ENCODE results near the gene SMTN. TPM values are rescaled to one million over a fixed set of nuclear protein-coding genes. Genes with fewer than 3 reads are reported as not detected.
A peak's percentile ranks its signal among the peaks of the same experiment; 100 is the strongest.

The SMTN gene
- total RNA-seq, 1 donor from 2014 or later: 283 TPM

DNA sequence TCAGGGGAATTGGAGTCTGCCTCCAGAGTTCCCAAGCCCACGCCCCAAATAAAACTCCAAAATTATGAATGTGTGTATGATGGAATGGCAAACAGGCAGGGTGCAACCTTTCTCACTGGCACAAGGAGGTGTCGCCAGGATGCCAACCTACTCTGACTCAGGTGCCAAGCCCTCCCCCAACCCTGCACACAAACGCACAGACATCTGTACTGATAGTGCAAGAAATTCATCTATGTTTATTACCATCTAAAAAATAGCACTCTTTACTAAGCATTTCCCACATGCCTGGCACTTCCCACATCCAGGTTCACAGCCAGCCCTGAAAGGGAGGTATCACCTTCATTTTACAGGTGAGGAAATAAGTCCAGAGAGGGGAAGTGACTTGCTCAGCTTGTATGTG is 57.9 kb downstream of the SMTN start:
- ATAC-seq (no peak), DNase-seq (ENCODE audit: low spot score) (no peak)
- intact Hi-C loops (cut with DNase I): no loop called here

GRCh38 chr22:31139866-31140716 is 59.0 kb downstream of the SMTN start, which contains the start of gene PLA2G3:
Gene PLA2G3 (minus strand): TSS chr22:31140508. CDS start chr22:31140354, 154 bp downstream.
- ATAC-seq: peak; percentile 22
- intact Hi-C loops (cut with DNase I): no loop called here
- DNase-seq (ENCODE audit: low spot score): no peak

- intact Hi-C loops (cut with DNase I): no loop called here
- no peak for DNase-seq (ENCODE audit: low spot score)
- ATAC-seq: peak; percentile 9
Observed at GRCh38 chr22:31140746-31141145, 59.6 kb downstream of the SMTN start.

DNA sequence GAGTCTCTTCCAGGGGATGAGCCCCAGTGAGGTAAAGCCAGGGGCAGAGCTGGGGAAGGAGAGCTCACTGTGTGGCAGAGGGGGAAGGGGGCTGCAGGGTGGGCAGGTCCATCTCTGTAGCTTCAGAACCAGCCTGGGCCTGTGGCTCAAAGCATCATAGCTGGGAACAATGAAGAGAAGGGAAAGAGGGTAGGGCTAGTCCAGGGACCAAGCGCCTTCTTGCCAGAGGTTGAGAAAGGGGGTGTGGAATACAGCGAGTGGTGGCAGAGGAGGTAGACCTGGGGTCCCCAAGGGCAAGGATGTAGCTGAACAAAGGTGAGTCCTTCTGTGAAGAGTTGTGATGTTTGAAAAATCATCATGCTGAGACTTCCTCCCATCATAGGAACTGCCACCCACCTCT is 60.4 kb downstream of the SMTN start:
- no peak for ATAC-seq
- intact Hi-C loops (cut with DNase I): no loop called here
- no peak for DNase-seq (ENCODE audit: low spot score)

GRCh38 chr22:31142285-31142684 is 61.2 kb downstream of the SMTN start:
- intact Hi-C loops (cut with DNase I): no loop called here
- ATAC-seq (no peak), DNase-seq (ENCODE audit: low spot score) (no peak)

DNA sequence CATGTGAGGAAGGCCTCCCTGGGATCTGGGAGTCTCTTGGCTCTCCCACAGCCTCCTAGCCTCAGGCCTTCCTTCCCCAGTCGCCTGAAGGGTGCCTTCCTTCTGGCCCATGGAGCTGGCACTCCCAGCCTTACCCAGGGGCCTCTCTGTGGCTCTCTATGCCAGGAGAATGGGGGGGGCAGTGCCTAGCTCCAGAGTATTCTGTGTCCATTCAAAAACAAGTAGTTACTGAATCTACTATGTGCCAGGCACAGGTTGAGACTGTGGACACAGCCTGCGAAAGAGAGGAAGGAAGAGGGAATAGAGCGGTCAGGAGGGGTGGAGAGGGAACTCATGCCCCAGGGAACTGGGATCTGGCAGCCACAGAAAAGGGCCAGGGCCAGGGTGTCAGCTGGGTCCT is 61.9 kb downstream of the SMTN start:
- DNase-seq (ENCODE audit: low spot score) (no peak), ATAC-seq (no peak)

GRCh38 chr22:31143537-31143936 is 62.4 kb downstream of the SMTN start:
- DNase-seq (ENCODE audit: low spot score): no peak
- no peak for ATAC-seq
- intact Hi-C loops (cut with DNase I): no loop called here

More for the DNA sequence above, 61.9 kb downstream of the SMTN start:
- intact Hi-C loops (cut with DNase I): no loop called here

GRCh38 chr22:31144223-31144622 is 63.1 kb downstream of the SMTN start:
- intact Hi-C loops (cut with DNase I): no loop called here

GRCh38 chr22:31148488-31148887 is 67.4 kb downstream of the SMTN start:
- intact Hi-C loops (cut with DNase I): no loop called here
- ATAC-seq: peak; percentile 77

More at GRCh38 chr22:31144223-31144622, 63.1 kb downstream of the SMTN start:
- no peak for DNase-seq (ENCODE audit: low spot score)
- ATAC-seq: no peak

DNA sequence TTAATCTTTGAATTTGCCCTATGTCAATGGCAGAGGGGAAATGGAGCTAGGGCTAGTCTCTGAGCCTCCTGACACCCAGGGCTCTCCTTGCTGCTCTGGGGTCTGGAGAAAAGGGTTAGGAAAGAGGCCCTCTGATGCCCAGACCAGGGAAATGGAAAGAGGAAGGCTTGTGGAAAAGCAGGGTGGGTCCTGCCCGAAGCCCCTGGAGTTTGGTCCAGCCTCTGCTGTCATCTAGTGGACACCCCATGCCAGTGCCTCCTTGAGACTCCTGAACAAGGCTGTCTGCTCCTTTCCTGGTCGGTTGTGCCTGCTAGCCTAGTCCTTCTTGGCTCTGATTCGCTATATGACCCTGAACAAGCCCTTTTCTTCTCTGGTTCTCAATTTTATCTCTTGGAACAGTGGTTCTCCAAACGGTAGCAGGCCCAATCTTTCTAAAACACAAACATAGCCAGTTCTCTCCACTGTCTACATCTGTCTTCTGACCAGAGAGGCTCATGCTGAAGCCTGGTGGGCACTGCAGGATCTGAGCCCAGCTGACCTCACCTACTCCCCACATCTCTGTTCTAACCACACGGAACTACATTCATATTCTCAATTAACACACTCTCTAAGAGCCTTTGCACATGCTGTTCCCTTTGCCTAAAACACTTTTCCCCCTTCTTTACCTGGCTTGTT is 68.0 kb downstream of the SMTN start:
- DNase-seq (ENCODE audit: low spot score): peak; percentile 79
- peak; percentile 97 for ATAC-seq
- intact Hi-C loops (cut with DNase I): no loop called here

More at GRCh38 chr22:31148488-31148887, 67.4 kb downstream of the SMTN start:
- DNase-seq (ENCODE audit: low spot score): no peak

DNA sequence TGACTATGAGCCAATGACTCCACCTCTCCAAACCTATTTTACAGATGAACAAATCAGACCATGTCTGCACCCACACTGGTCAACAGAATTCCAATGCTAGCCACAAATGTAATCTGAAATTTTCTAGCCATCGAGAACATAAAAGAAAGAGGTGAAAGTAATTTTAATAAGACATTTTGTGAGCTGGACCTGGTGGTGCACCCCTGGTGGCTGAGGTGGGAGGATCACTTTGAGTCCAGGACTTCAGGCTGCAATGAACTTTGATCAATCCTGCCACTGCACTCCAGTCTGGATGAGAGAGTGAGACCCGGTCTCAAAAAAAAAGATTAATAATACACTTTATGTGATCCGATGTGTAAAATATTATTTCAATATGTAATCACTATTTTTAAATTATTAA is 69.5 kb downstream of the SMTN start:
- intact Hi-C loops (cut with DNase I): no loop called here
- ATAC-seq (no peak), DNase-seq (ENCODE audit: low spot score) (peak; percentile 10)

DNA sequence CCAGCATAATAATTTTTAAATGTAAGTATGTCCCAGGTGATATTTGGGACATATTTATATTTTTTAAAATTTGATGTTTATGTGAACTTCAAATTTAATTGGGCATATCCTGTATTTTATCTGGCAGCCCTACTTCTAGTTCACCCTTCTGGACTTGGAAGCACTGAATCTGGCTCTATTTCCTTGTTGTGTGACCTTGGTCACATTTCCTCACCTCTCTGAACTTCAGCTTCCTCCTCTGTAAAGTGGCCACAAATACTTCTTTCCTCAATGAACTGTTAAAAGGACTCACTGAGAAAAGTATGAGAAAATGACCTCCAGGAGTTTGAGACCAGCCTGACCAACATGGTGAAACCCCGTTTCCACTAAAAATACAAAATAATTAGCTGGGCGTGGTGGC is 70.8 kb downstream of the SMTN start:
- DNase-seq (ENCODE audit: low spot score) (no peak), ATAC-seq (no peak)
- intact Hi-C loops (cut with DNase I): no loop called here

DNA sequence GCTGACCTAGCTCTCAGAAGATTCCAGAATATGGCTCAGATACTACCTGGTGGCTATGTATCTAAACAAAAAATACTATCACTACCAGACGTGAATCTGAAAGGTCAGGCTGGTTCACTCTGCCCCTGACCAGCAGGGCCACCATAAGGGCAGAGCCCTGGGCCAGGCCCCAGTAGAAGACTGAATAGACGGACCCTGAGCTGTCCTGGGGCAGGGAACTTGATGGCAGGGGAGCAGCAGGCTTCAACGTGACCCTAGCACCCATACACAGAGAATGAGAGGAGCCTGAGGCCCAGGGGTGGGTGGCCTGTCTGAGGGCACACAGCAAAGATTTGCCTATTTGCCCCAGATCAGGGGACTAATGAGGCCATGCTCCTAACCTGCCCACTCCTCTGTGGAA is 72.2 kb downstream of the SMTN start:
- intact Hi-C loops (cut with DNase I): no loop called here
- ATAC-seq: no peak
- DNase-seq (ENCODE audit: low spot score): peak; percentile 28

Other genes with a start within 250 kb of the SMTN start
- 29.5 TPM for gene MORC2, start 112.5 kb upstream of the SMTN start, total RNA-seq
- gene TUG1, start 112.1 kb upstream of the SMTN start, total RNA-seq: 95.7 TPM
- gene SELENOM, start 26.2 kb downstream of the SMTN start, total RNA-seq: 159 TPM
- gene INPP5J, start 41.6 kb downstream of the SMTN start, total RNA-seq: 1.9 TPM
- not detected for gene PLA2G3, start 59.2 kb downstream of the SMTN start, total RNA-seq
- 33.8 TPM for gene RNF185, start 78.9 kb downstream of the SMTN start, total RNA-seq
- gene LIMK2, start 131.0 kb downstream of the SMTN start, total RNA-seq: 64.2 TPM
- 58.5 TPM for gene PIK3IP1, start 211.2 kb downstream of the SMTN start, total RNA-seq